GM12878 (cell line): ENCODE measurements around the gene CNTNAP2. TPM values are rescaled to one million over a fixed set of nuclear protein-coding genes. Genes with fewer than 3 reads are reported as not detected.

ENCODE experiments used
- ATAC-seq: fragments of 200-7000 bp; cut with Tn5 transposase; 3 replicates; pipeline ENCODE4 v1.9.1; 2020; ENCODE audit warnings: mild to moderate bottlenecking, moderate library complexity
- BruUV-seq: library from RNA; stranded (reverse); fragments of 400-500 nt; replicated peaks from 2 replicates; lab custom pipeline; 2021; lab: Mats Ljungman, UMichigan
- CTCF ChIA-PET: fragments of 300-600 bp; sonication (Branson Sonifier 250); formaldehyde crosslinking; extraction: SDS; loops from one replicate; lab custom pipeline; 2021; ENCODE audit warnings: inconsistent platforms; lab: Yijun Ruan, JAX
- POLR2A ChIA-PET: fragments of 350-600 bp; formaldehyde crosslinking; extraction: SDS; loops from one replicate; lab custom pipeline; 2021; ENCODE audit warnings: inconsistent platforms; lab: Charles Lee
- RAD21 ChIA-PET: fragments of 300-600 bp; sonication (Branson Sonifier 250); formaldehyde crosslinking; loops from one replicate; lab custom pipeline; 2023; ENCODE audit warnings: antibody characterized with exemption; ENCODE audit not compliant: unreplicated experiment; lab: Charles Lee
- SMC1A ChIA-PET: fragments of 300-600 bp; sonication (Branson Sonifier 250); formaldehyde crosslinking; loops from one replicate; lab custom pipeline; 2023; ENCODE audit not compliant: unreplicated experiment, uncharacterized antibody; lab: Charles Lee
- DNase-seq: peaks from one replicate; pipeline ENCODE4 v3.0.0-alpha.2; 2011; ENCODE audit warnings: low read depth, low spot score
- FAIRE-seq: peaks from 3 replicates; lab custom pipeline; 2011; peaks lifted over from hg19 to GRCh38; lab: Jason Lieb, UNC
- H2AFZ ChIP-seq: 2 replicates; pipeline ENCODE4 v1.6.0; 2011; ENCODE audit warnings: low read depth, low read length, control low read depth; ENCODE audit not compliant: control insufficient read depth
- H3K27ac ChIP-seq: 2 replicates; pipeline ENCODE4 v1.5.1; 2011; ENCODE audit warnings: control low read depth; ENCODE audit not compliant: control insufficient read depth, insufficient read depth
- H3K27me3 ChIP-seq, 2 experiments: replicated peaks in 1 of 2; 2 replicates each; pipeline versions ENCODE4 v1.6.0 to v1.6.1; 2011; ENCODE audit warnings: low read length in 1 of 2; ENCODE audit not compliant: control insufficient read depth in 2 of 2, insufficient read depth in 2 of 2
- H3K36me3 ChIP-seq, 2 experiments: 2 replicates each; pipeline ENCODE4 v1.5.1; 2011; ENCODE audit warnings: low read length in 1 of 2; ENCODE audit not compliant: control insufficient read depth in 2 of 2, insufficient read depth in 2 of 2
- H3K4me1 ChIP-seq: 2 replicates; pipeline ENCODE4 v1.6.1; 2011; ENCODE audit warnings: mild to moderate bottlenecking, low read length, moderate library complexity, mixed read lengths; ENCODE audit not compliant: control insufficient read depth, insufficient read depth
- H3K4me2 ChIP-seq: 2 replicates; pipeline ENCODE4 v1.6.0; 2011; ENCODE audit warnings: control low read depth; ENCODE audit not compliant: control insufficient read depth, insufficient read depth
- H3K4me3 ChIP-seq: fragments of 200-600 bp; sonication (generic); 2 replicates; pipeline ENCODE4 v1.5.1; 2016
- H3K79me2 ChIP-seq: 2 replicates; pipeline ENCODE4 v1.6.0; 2011; ENCODE audit warnings: low read length; ENCODE audit not compliant: control insufficient read depth, insufficient read depth
- H3K9ac ChIP-seq: 2 replicates; pipeline ENCODE4 v1.8.0; 2011; ENCODE audit warnings: low read length, control low read depth, mixed read lengths; ENCODE audit not compliant: control insufficient read depth, insufficient read depth
- H3K9me3 ChIP-seq: replicated peaks from 3 replicates; pipeline ENCODE4 v1.5.1; 2011; ENCODE audit warnings: mild to moderate bottlenecking, low read length; ENCODE audit not compliant: control insufficient read depth, insufficient read depth
- H4K20me1 ChIP-seq: 2 replicates; pipeline ENCODE4 v1.6.0; 2011; ENCODE audit not compliant: control insufficient read depth, insufficient read depth
- ATF2 ChIP-seq: IDR thresholded peaks from 2 replicates; pipeline ENCODE4 v1.6.1; 2012; ENCODE audit warnings: low read length, inconsistent platforms
- CEBPB ChIP-seq, 2 experiments: fragments of 150-350 bp in 1 of 2; IDR thresholded peaks; 2 replicates each; pipeline ENCODE4 v1.6.1; 2012 to 2014; ENCODE audit warnings: low read depth in 2 of 2, low read length in 2 of 2, borderline replicate concordance in 1 of 2, inconsistent platforms in 1 of 2
- ESRRA ChIP-seq: IDR thresholded peaks from 2 replicates; pipeline ENCODE4 v1.6.1; 2012; ENCODE audit warnings: mild to moderate bottlenecking, low read length, improper control_type of control experiment
- HDGF ChIP-seq: fragments of 450-650 bp; IDR thresholded peaks from 2 replicates; pipeline ENCODE4 v1.6.1; 2016; ENCODE audit warnings: antibody characterized with exemption
- IKZF1 ChIP-seq: fragments of 450-650 bp; conservative IDR thresholded peaks from 2 replicates; pipeline ENCODE4 v1.6.1; 2017; ENCODE audit warnings: antibody characterized with exemption, mild to moderate bottlenecking
- KLF5 ChIP-seq: fragments of 450-650 bp; IDR thresholded peaks from 2 replicates; pipeline ENCODE4 v1.6.1; 2014; ENCODE audit warnings: mild to moderate bottlenecking; ENCODE audit not compliant: partially characterized antibody
- NFIC ChIP-seq: IDR thresholded peaks from 2 replicates; pipeline ENCODE4 v1.6.1; 2012; ENCODE audit warnings: low read depth, mild to moderate bottlenecking, inconsistent platforms, low read length, moderate library complexity
- NFYA ChIP-seq: IDR thresholded peaks from 2 replicates; pipeline ENCODE4 v1.6.1; 2011; ENCODE audit warnings: low read depth, mild to moderate bottlenecking, low read length, improper control_type of control experiment, borderline replicate concordance
- PBX3 ChIP-seq: IDR thresholded peaks from 2 replicates; pipeline ENCODE4 v1.6.1; 2011; ENCODE audit warnings: mild to moderate bottlenecking, low read depth, low read length, moderate library complexity; ENCODE audit not compliant: insufficient replicate concordance
- POLR2AphosphoS5 ChIP-seq: IDR thresholded peaks from 2 replicates; pipeline ENCODE4 v1.6.1; 2011; ENCODE audit warnings: mild to moderate bottlenecking, low read length, inconsistent platforms
- RAD21 ChIP-seq: IDR thresholded peaks from 2 replicates; pipeline ENCODE4 v1.6.1; 2011; ENCODE audit warnings: mild to moderate bottlenecking, low read depth, low read length, moderate library complexity; ENCODE audit not compliant: insufficient read depth
- ZNF207 ChIP-seq: fragments of 450-650 bp; IDR thresholded peaks from 2 replicates; pipeline ENCODE4 v1.6.1; 2014; ENCODE audit warnings: antibody characterized with exemption, mild to moderate bottlenecking, borderline replicate concordance
- ZZZ3 ChIP-seq: IDR thresholded peaks from 2 replicates; pipeline ENCODE4 v1.6.1; 2011; ENCODE audit warnings: low read depth; ENCODE audit not compliant: control insufficient read depth, insufficient read length
- WGBS: methylation state at CpG from one replicate; pipeline ENCODE4 v1.1.6; 2016; ENCODE audit warnings: low lambda C conversion rate; ENCODE audit not compliant: insufficient replicate concordance, insufficient coverage; ENCODE audit errors: missing lambda C conversion rate; 5-methylcytosine and 5-hydroxymethylcytosine counted together
- in situ Hi-C: fragments of 300-500 bp; cut with MboI; formaldehyde crosslinking; loops from 9 replicates; pipeline ENCODE4 v1.14.3; 2018; ENCODE audit warnings: mixed read lengths
- intact Hi-C: fragments of 100-400 bp; cut with micrococcal nuclease; formaldehyde crosslinking; loops from one replicate; pipeline ENCODE4 v1.14.2; 2022; ENCODE audit not compliant: unreplicated experiment
- polyA plus RNA-seq, 11 experiments: library from polyadenylated mRNA; depleted of rRNA in 4 of 11; unstranded in 6 of 11; stranded (reverse) in 5 of 11; fragments of >200 nt; fragmentation: Nextera tagmentation in 4 of 11; fragmentation: Illumina TruSeq in 1 of 11; extraction: Ambion mirVana in 4 of 11; extraction: Trizol in 1 of 11; gene quantifications; 1 replicate in 1 of 11; 2 replicates in 10 of 11; pipeline versions ENCODE4 v1.2.1 to v1.2.3, GENCODE V29; 2011 to 2016; ENCODE audit warnings: inconsistent platforms in 2 of 11, missing spikeins in 2 of 11, low read depth in 1 of 11
- total RNA-seq, 4 experiments: library from RNA; depleted of rRNA in 3 of 4; stranded (reverse); fragments of >200 nt in 3 of 4; fragmentation: Illumina TruSeq in 1 of 4; extraction: Trizol in 1 of 4; gene quantifications; 2 replicates each; pipeline versions ENCODE4 v1.2.1 to v1.2.3, GENCODE V29; 2013 to 2021
- TF ChIP-seq, protein P1 (sequence below): IDR thresholded peaks from 2 replicates; pipeline ENCODE4 v1.6.1; 2011; ENCODE audit warnings: borderline replicate concordance, low read depth, mild to moderate bottlenecking, moderate library complexity, low read length; ENCODE audit not compliant: insufficient read depth, poor library complexity, severe bottlenecking
- TF ChIP-seq, protein P2 (sequence below): IDR thresholded peaks from 2 replicates; pipeline ENCODE4 v1.6.1; 2011; ENCODE audit warnings: low read depth, mild to moderate bottlenecking, low read length, moderate library complexity, borderline replicate concordance; ENCODE audit errors: extremely low read depth

Gene CNTNAP2
- total and polyA plus RNA-seq, 10 of the 15 experiments (the other 5 are each of a cell fraction or from before 2014, with no cell fraction given), result 0.03 to 0.08 (median 0.03) TPM; not detected in 7

- H3K79me2 ChIP-seq, result no peaks in the 10 kb centered on the region
- ATAC-seq (no peak), DNase-seq (no peak), FAIRE-seq (no peak)
- ChIA-PET POLR2A (no interaction called here), CTCF (no interaction called here), RAD21 (no interaction called here), SMC1A (interaction anchor here (1.4 kb wide), 1 partner anchor 11 kb away, joined by 4 read pairs; no protein-coding TSS in a partner anchor)
- H3K9ac ChIP-seq, result no peak overlapping the region
- H3K27me3 ChIP-seq, result no peaks in the 10 kb centered on the region
- intact Hi-C loops (no loop called here), in situ Hi-C loops (no loop called here)
- BruUV-seq, result no TSS peak
- no peaks in the 10 kb centered on the region for H3K36me3 ChIP-seq
- H3K4me3 ChIP-seq, result no peak overlapping the region
- 29% methylated on average over 1 of the region's 1 CpG for WGBS
- no peak overlapping the region for H3K27ac ChIP-seq
- H3K9me3 ChIP-seq, result no peaks in the 10 kb centered on the region
- no peak overlapping the region for H3K4me2 ChIP-seq
- H4K20me1 ChIP-seq, result no peaks in the 10 kb centered on the region
- no peak for TF ChIP-seq KLF5
- no peak for TF ChIP-seq ZNF207
- no peak for TF ChIP-seq HDGF
- TF ChIP-seq PBX3, result no peak
- no peak for TF ChIP-seq CEBPB (IDR thresholded peaks at IDR 0.05; ENCODE audit: borderline replicate concordance in 1 of 2, low read depth in 2 of 2, low read length in 2 of 2)
- TF ChIP-seq IKZF1, result no peak
- TF ChIP-seq ESRRA, result no peak
- TF ChIP-seq ATF2, result no peak
- TF ChIP-seq, protein P1, sequence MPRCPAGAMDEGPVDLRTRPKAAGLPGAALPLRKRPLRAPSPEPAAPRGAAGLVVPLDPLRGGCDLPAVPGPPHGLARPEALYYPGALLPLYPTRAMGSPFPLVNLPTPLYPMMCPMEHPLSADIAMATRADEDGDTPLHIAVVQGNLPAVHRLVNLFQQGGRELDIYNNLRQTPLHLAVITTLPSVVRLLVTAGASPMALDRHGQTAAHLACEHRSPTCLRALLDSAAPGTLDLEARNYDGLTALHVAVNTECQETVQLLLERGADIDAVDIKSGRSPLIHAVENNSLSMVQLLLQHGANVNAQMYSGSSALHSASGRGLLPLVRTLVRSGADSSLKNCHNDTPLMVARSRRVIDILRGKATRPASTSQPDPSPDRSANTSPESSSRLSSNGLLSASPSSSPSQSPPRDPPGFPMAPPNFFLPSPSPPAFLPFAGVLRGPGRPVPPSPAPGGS, result no peak
- TF ChIP-seq, protein P2, sequence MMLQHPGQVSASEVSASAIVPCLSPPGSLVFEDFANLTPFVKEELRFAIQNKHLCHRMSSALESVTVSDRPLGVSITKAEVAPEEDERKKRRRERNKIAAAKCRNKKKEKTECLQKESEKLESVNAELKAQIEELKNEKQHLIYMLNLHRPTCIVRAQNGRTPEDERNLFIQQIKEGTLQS, result no peak
- TF ChIP-seq POLR2AphosphoS5, result no peak
- no peak for TF ChIP-seq NFYA
- no peak for TF ChIP-seq ZZZ3
- no peak for TF ChIP-seq RAD21
- TF ChIP-seq NFIC, result no peak
- no peak overlapping the region for H2AFZ ChIP-seq
- H3K4me1 ChIP-seq, result no peaks in the 10 kb centered on the region
These were observed 145.9 kb downstream of the CNTNAP2 start for GRCh38 chr7:146262527-146262926.
